ENCODE results near the gene SHLD1.

The SHLD1 gene

GRCh38 chr20:5809495-5809894 is 59.3 kb downstream of the SHLD1 start:
- in situ Hi-C loops (cut with MboI; ENCODE audit: low sequenced_read_pairs) = loop anchor here (25.0 kb wide), 1 partner anchor 97 kb away; no protein-coding TSS in a partner anchor

- in situ Hi-C loops (cut with MboI; ENCODE audit: low sequenced_read_pairs) = loop anchor here (25.0 kb wide), 1 partner anchor 99 kb away; no protein-coding TSS in a partner anchor
These were observed 60.7 kb downstream of the SHLD1 start for GRCh38 chr20:5810800-5811422.

- in situ Hi-C loops (cut with MboI; ENCODE audit: low sequenced_read_pairs) = loop anchor here (25.0 kb wide), 1 partner anchor 99 kb away; no protein-coding TSS in a partner anchor
These were observed 61.5 kb downstream of the SHLD1 start for GRCh38 chr20:5811746-5812145.

- in situ Hi-C loops (cut with MboI; ENCODE audit: low sequenced_read_pairs) = loop anchor here (25.0 kb wide), 1 partner anchor 106 kb away; no protein-coding TSS in a partner anchor
These were observed 68.1 kb downstream of the SHLD1 start for GRCh38 chr20:5818346-5818681.

GRCh38 chr20:5820738-5821137 is 70.5 kb downstream of the SHLD1 start:
- in situ Hi-C loops (cut with MboI; ENCODE audit: low sequenced_read_pairs) = loop anchor here (25.0 kb wide), 1 partner anchor 108 kb away; no protein-coding TSS in a partner anchor

GRCh38 chr20:5821627-5822215 is 71.5 kb downstream of the SHLD1 start:
- in situ Hi-C loops (cut with MboI; ENCODE audit: low sequenced_read_pairs) = loop anchor here (25.0 kb wide), 1 partner anchor 109 kb away; no protein-coding TSS in a partner anchor

DNA sequence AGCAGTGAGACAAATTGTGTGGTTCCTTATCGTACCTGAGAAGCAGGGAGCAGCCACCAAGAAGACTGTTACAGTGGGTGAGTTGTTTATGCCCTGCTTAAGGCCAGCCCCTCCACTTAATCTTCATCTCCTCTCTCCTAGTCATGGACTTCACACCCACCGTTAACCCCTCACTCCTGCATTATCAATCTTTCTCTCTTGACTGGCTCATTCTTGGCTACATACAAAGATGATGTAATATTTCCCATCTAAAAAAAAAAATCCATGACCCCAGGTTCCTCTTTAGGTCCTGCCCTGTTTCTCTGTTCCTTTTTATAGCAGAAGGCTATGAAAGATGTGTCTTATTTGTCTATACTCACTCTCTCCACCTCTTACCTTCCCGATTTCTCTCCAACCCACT is 72.4 kb downstream of the SHLD1 start:
- in situ Hi-C loops (cut with MboI; ENCODE audit: low sequenced_read_pairs) = loop anchor here (25.0 kb wide), 1 partner anchor 110 kb away; no protein-coding TSS in a partner anchor

GRCh38 chr20:5825130-5825719 is 75.0 kb downstream of the SHLD1 start:
- in situ Hi-C loops (cut with MboI; ENCODE audit: low sequenced_read_pairs) = no loop called here

GRCh38 chr20:5827098-5827853 is 77.1 kb downstream of the SHLD1 start:
- in situ Hi-C loops (cut with MboI; ENCODE audit: low sequenced_read_pairs) = no loop called here

GRCh38 chr20:5827861-5828260 is 77.7 kb downstream of the SHLD1 start:
- in situ Hi-C loops (cut with MboI; ENCODE audit: low sequenced_read_pairs) = no loop called here

DNA sequence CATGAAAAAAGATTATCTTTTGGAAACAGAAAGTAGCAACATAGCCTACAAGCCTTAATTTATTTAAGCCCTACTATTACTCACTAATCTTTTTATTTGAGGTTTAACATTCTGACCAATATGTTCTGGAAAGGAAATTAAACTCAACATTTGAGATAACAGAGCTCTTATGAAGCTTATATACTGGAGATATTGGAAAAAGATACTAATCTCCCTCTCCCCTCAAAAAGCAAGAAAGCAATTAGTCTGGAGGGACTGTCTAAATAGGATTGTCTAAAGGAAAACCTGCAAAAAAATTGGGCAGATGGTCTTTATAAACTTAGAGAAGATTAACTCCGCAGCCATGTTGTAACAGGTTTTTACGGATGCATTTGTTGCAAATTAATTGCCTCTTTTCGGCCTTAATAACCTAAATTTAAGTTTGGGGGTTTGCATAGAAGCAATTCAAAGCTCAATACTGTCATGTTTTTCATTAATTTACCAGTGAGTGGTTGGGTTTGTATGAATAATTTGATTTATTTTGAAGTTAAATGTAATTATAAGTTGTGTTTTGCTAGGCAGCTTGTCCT is 79.1 kb downstream of the SHLD1 start:
- in situ Hi-C loops (cut with MboI; ENCODE audit: low sequenced_read_pairs) = no loop called here

GRCh38 chr20:5831539-5832237 is 81.5 kb downstream of the SHLD1 start:
- in situ Hi-C loops (cut with MboI; ENCODE audit: low sequenced_read_pairs) = no loop called here

DNA sequence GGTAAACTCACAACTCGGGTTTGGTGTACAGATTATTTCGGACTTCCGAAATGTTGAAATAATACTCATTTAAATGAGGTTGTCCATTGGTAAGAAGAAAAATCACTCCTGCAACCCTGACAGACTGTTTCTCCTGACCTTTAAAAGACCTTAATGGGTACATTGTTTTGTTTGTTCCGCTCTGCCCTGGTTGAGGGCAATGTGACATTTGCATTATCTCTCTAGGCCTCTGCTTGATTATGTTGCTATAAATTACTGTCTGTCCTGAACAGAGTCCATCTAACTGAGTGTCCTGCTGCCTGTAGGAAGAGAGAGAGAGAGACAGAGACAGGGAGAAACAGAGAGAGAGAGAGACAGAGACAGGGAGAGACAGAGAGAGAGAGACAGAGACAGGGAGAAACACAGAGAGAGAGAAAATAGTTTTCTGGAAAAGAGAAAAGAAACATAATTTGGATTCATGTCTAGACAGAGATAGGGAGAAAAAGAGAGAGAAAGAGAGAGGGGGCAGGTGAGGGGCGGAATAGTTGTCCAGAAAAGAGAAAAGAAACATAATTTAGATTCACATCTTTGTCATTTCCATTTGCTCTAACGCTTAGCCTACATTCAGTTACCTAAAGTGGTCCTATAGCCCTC is 83.2 kb downstream of the SHLD1 start:
- in situ Hi-C loops (cut with MboI; ENCODE audit: low sequenced_read_pairs) = no loop called here

DNA sequence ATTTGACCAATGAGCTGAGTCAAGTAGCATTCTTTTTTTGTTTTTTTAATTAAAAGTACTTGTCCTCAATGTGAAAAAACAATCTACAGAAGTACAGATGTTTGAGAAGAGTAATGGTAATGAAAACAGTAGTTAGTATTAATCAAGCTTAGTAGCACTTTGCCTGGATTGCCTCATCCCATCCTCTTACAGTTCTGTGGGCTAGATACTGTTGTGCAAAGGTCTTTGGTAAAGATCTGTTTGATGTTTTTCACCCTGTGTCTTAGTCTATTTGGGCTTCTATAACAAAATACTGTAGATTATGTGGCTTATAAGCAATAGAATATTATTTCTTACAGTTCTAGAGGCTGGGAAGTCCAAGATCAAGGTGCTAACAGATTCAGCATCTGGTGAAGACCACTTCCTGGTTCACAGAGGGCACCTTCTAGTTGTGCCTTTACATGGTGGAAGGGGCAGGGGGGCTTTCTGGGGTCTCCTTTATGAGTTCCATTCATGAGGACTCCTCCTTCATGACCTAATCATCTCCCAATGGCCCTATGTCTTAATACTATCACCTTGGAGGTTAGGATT is 84.3 kb downstream of the SHLD1 start:
- in situ Hi-C loops (cut with MboI; ENCODE audit: low sequenced_read_pairs) = no loop called here

- in situ Hi-C loops (cut with MboI; ENCODE audit: low sequenced_read_pairs) = no loop called here
These were observed 85.2 kb downstream of the SHLD1 start for GRCh38 chr20:5835321-5835821.

DNA sequence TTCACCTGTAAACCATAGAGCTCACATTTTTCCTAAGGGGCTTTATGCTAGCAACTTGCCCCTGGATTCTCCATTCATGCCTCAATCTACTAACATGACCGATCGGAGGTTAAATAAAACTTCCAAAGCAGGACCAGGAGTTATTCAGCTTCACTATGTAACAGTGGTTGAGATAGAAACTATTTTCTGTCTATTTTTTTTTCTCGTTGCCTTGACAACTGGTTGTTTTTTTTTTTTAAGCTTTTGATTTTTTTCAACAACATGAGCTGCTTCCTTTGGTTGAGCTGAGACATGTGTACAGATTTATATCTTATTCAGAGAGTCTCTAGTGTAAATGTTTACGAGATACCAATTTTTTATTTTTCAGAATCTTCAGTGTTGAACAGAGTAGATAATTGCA is 85.7 kb downstream of the SHLD1 start:
- in situ Hi-C loops (cut with MboI; ENCODE audit: low sequenced_read_pairs) = no loop called here

DNA sequence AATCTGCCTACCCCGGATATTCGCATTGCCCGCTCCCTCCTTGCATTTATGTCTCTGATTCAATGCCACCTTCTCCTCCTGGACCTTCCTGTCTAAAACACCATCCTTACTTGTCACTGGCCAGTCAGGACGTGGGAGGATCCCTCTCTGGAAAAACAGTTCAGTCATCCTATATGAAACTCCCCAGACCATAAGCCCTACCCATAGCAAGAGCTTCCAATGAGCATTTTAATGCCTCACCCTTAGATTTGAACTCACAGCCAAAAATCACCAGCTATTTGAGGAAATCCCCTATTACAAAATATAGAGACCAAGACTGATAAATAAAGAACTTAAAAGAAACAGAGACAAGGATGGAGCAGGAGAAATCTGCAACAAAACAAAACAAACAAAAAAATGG is 86.4 kb downstream of the SHLD1 start:
- in situ Hi-C loops (cut with MboI; ENCODE audit: low sequenced_read_pairs) = no loop called here

- in situ Hi-C loops (cut with MboI; ENCODE audit: low sequenced_read_pairs) = no loop called here
These were observed 90.3 kb downstream of the SHLD1 start for GRCh38 chr20:5840411-5841002.

DNA sequence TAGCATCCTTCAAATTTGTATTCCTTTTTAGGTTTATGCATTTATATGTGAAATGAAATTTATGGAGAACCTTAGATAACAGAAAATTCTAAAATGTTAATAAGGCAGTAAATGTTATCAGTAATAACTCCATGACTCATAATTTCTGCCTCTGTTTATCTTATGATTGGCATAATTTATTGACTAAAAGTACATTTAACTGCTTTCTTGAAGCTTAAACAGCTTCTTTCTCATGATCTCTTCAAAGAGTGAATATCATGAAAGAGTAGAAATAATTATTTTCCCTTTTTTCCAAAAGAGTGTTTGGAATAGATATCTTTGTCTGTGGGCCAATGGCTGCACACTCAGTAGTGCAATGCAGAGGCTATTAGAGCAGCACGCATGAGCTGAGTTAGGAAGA is 91.3 kb downstream of the SHLD1 start:
- in situ Hi-C loops (cut with MboI; ENCODE audit: low sequenced_read_pairs) = no loop called here

Measured in HL-60/S4 treated with retinoic acid at 250 ng/mL for 4 days and 3 days (cell line).